ENCODE results near the gene AQR.
A peak's percentile ranks its signal among the peaks of the same experiment; 100 is the strongest.

Gene AQR

GRCh38 chr15:34969340-34970097 is at the start of gene AQR:
AQR (minus strand) TSS chr15:34969742; CDS start chr15:34969613, 129 bp downstream.
- H3K9me3 ChIP-seq (ENCODE audit: control insufficient read depth, insufficient read depth, low read length): no peaks in the 10 kb centered on the region
- no peaks in the 10 kb centered on the region for H3K27me3 ChIP-seq (ENCODE audit: control insufficient read depth, insufficient read depth, low read length)
- H3K9ac ChIP-seq (ENCODE audit: low read depth, low read length): peak within 1 kb of the TSS; percentile 81
- peak within 1 kb of the TSS; percentile 89 for H3K4me3 ChIP-seq (ENCODE audit: low read depth, low read length)
- peaks cover 16% of the 10 kb centered on the region for H3K36me3 ChIP-seq (ENCODE audit: control insufficient read depth, insufficient read depth, low read length)
- peaks cover 5% of the 10 kb centered on the region; the same call in 1 of the 2 replicates for H3K4me1 ChIP-seq (ENCODE audit: control insufficient read depth, insufficient read depth, low read length)
- H3K27ac ChIP-seq (ENCODE audit: low read depth, low read length): peak within 1 kb of the TSS; percentile 70

DNA sequence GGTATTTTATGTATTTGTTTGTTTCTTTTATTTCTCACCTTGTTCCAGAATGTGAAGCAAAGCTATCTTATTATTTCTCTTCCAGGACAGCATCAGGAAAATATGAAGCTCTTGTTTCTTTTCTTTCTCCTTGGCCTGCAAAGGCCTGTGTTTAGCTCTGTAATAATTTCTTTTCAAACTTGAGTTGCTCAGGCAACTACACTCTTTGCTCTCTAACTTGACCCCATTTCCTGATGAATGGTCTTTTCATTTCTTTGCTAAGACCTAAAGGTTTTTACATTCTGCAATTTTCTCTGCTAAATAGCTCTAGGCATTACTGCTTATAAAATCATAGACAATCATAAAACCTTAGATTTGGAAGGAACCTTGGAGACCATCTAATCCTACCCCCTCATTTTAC is 44.7 kb upstream of the AQR start:
- Histone ChIP-seq H3K4me3 (ENCODE audit: low read depth, low read length) (no peak overlapping the region), H3K36me3 (ENCODE audit: control insufficient read depth, insufficient read depth, low read length) (no peaks in the 10 kb centered on the region), H3K27ac (ENCODE audit: low read depth, low read length) (no peak overlapping the region)

GRCh38 chr15:35013370-35013769 is 43.8 kb upstream of the AQR start:
- Histone ChIP-seq H3K4me3 (ENCODE audit: low read depth, low read length) (no peak overlapping the region), H3K27ac (ENCODE audit: low read depth, low read length) (no peak overlapping the region)

More for the DNA sequence above, 44.7 kb upstream of the AQR start:
- H3K4me1 ChIP-seq (ENCODE audit: control insufficient read depth, insufficient read depth, low read length): peaks cover 15% of the 10 kb centered on the region
- H3K9ac ChIP-seq (ENCODE audit: low read depth, low read length): no peak overlapping the region
- no peaks in the 10 kb centered on the region for H3K9me3 ChIP-seq (ENCODE audit: control insufficient read depth, insufficient read depth, low read length)
- no peaks in the 10 kb centered on the region for H3K27me3 ChIP-seq (ENCODE audit: control insufficient read depth, insufficient read depth, low read length)

GRCh38 chr15:35007397-35007796 is 37.9 kb upstream of the AQR start:
- Histone ChIP-seq H3K27ac (ENCODE audit: low read depth, low read length) (no peak overlapping the region), H3K9me3 (ENCODE audit: control insufficient read depth, insufficient read depth, low read length) (no peaks in the 10 kb centered on the region), H3K9ac (ENCODE audit: low read depth, low read length) (no peak overlapping the region), H3K27me3 (ENCODE audit: control insufficient read depth, insufficient read depth, low read length) (no peaks in the 10 kb centered on the region), H3K4me1 (ENCODE audit: control insufficient read depth, insufficient read depth, low read length) (no peaks in the 10 kb centered on the region), H3K4me3 (ENCODE audit: low read depth, low read length) (no peak overlapping the region), H3K36me3 (ENCODE audit: control insufficient read depth, insufficient read depth, low read length) (no peaks in the 10 kb centered on the region)

More at GRCh38 chr15:35013370-35013769, 43.8 kb upstream of the AQR start:
- no peak overlapping the region for H3K9ac ChIP-seq (ENCODE audit: low read depth, low read length)
- H3K9me3 ChIP-seq (ENCODE audit: control insufficient read depth, insufficient read depth, low read length): no peaks in the 10 kb centered on the region
- H3K27me3 ChIP-seq (ENCODE audit: control insufficient read depth, insufficient read depth, low read length): no peaks in the 10 kb centered on the region
- H3K4me1 ChIP-seq (ENCODE audit: control insufficient read depth, insufficient read depth, low read length): peaks cover 11% of the 10 kb centered on the region; the same call in 1 of the 2 replicates
- no peaks in the 10 kb centered on the region for H3K36me3 ChIP-seq (ENCODE audit: control insufficient read depth, insufficient read depth, low read length)

- Histone ChIP-seq H3K9ac (ENCODE audit: low read depth, low read length) (no peak overlapping the region), H3K4me3 (ENCODE audit: low read depth, low read length) (no peak overlapping the region), H3K27me3 (ENCODE audit: control insufficient read depth, insufficient read depth, low read length) (no peaks in the 10 kb centered on the region), H3K9me3 (ENCODE audit: control insufficient read depth, insufficient read depth, low read length) (no peaks in the 10 kb centered on the region), H3K4me1 (ENCODE audit: control insufficient read depth, insufficient read depth, low read length) (no peaks in the 10 kb centered on the region), H3K27ac (ENCODE audit: low read depth, low read length) (no peak overlapping the region), H3K36me3 (ENCODE audit: control insufficient read depth, insufficient read depth, low read length) (no peaks in the 10 kb centered on the region)
Measured at GRCh38 chr15:35005933-35006332, 36.4 kb upstream of the AQR start.

- H3K27me3 ChIP-seq (ENCODE audit: control insufficient read depth, insufficient read depth, low read length): no peaks in the 10 kb centered on the region
- no peaks in the 10 kb centered on the region for H3K36me3 ChIP-seq (ENCODE audit: control insufficient read depth, insufficient read depth, low read length)
- H3K4me1 ChIP-seq (ENCODE audit: control insufficient read depth, insufficient read depth, low read length): peaks cover 4% of the 10 kb centered on the region
- H3K4me3 ChIP-seq (ENCODE audit: low read depth, low read length): no peak overlapping the region
- no peak overlapping the region for H3K27ac ChIP-seq (ENCODE audit: low read depth, low read length)
- H3K9me3 ChIP-seq (ENCODE audit: control insufficient read depth, insufficient read depth, low read length): no peaks in the 10 kb centered on the region
- H3K9ac ChIP-seq (ENCODE audit: low read depth, low read length): no peak overlapping the region
Measured at GRCh38 chr15:35003928-35004327, 34.4 kb upstream of the AQR start.

GRCh38 chr15:35000511-35000910 is 31.0 kb upstream of the AQR start:
- H3K4me1 ChIP-seq (ENCODE audit: control insufficient read depth, insufficient read depth, low read length): peaks cover 8% of the 10 kb centered on the region
- H3K27ac ChIP-seq (ENCODE audit: low read depth, low read length): no peak overlapping the region
- H3K36me3 ChIP-seq (ENCODE audit: control insufficient read depth, insufficient read depth, low read length): no peaks in the 10 kb centered on the region
- H3K9me3 ChIP-seq (ENCODE audit: control insufficient read depth, insufficient read depth, low read length): no peaks in the 10 kb centered on the region
- no peaks in the 10 kb centered on the region for H3K27me3 ChIP-seq (ENCODE audit: control insufficient read depth, insufficient read depth, low read length)
- H3K4me3 ChIP-seq (ENCODE audit: low read depth, low read length): no peak overlapping the region
- no peak overlapping the region for H3K9ac ChIP-seq (ENCODE audit: low read depth, low read length)

DNA sequence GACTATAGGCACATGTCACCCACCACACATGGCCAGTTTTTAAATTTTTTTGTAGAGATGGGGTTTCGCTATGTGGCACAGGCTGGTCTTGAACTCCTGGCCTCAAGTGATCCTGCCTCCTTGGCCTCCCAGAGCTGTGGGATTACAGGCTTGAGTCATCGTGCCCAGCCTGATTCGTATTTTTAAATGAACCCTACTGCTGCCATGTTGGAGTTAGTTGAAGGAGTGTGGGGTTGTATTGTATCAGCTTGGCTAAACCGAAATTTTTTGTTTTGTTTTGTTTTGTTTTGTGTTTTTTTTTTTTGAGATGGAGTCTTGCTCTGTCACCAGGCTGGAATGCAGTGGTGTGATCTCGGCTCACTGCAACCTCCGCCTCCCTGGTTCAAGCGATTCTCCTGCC is 30.4 kb upstream of the AQR start:
- H3K9me3 ChIP-seq (ENCODE audit: control insufficient read depth, insufficient read depth, low read length): no peaks in the 10 kb centered on the region
- H3K36me3 ChIP-seq (ENCODE audit: control insufficient read depth, insufficient read depth, low read length): no peaks in the 10 kb centered on the region
- no peak overlapping the region for H3K27ac ChIP-seq (ENCODE audit: low read depth, low read length)
- no peaks in the 10 kb centered on the region for H3K27me3 ChIP-seq (ENCODE audit: control insufficient read depth, insufficient read depth, low read length)
- H3K4me1 ChIP-seq (ENCODE audit: control insufficient read depth, insufficient read depth, low read length): peaks cover 14% of the 10 kb centered on the region
- H3K9ac ChIP-seq (ENCODE audit: low read depth, low read length): no peak overlapping the region
- H3K4me3 ChIP-seq (ENCODE audit: low read depth, low read length): no peak overlapping the region

DNA sequence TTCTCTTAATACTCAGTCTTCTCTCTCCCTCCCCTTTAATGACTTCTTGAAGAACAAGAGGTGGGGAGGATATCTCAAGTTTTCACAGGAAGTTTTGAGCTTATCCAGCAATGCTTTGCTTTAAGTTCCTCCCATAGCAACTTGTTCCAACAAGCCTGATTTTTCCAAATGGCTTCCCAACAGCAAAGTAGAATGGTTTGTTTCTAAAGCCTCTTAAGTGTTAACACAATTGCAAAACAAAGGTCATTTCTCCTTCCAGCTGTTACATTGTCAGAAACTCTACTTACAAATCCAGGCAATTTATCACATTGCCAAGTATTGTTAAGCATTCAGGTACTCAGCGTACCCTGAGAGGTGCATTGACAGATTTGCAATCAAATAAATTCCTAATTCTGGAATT is 25.4 kb upstream of the AQR start:
- no peaks in the 10 kb centered on the region for H3K36me3 ChIP-seq (ENCODE audit: control insufficient read depth, insufficient read depth, low read length)
- peak overlapping the region; percentile 61 for H3K27ac ChIP-seq (ENCODE audit: low read depth, low read length)
- no peaks in the 10 kb centered on the region for H3K27me3 ChIP-seq (ENCODE audit: control insufficient read depth, insufficient read depth, low read length)
- H3K4me1 ChIP-seq (ENCODE audit: control insufficient read depth, insufficient read depth, low read length): peaks cover 23% of the 10 kb centered on the region
- no peak overlapping the region for H3K4me3 ChIP-seq (ENCODE audit: low read depth, low read length)
- H3K9ac ChIP-seq (ENCODE audit: low read depth, low read length): no peak overlapping the region
- no peaks in the 10 kb centered on the region for H3K9me3 ChIP-seq (ENCODE audit: control insufficient read depth, insufficient read depth, low read length)

GRCh38 chr15:34993877-34994276 is 24.3 kb upstream of the AQR start:
- Histone ChIP-seq H3K27me3 (ENCODE audit: control insufficient read depth, insufficient read depth, low read length) (no peaks in the 10 kb centered on the region), H3K9ac (ENCODE audit: low read depth, low read length) (no peak overlapping the region), H3K36me3 (ENCODE audit: control insufficient read depth, insufficient read depth, low read length) (no peaks in the 10 kb centered on the region), H3K9me3 (ENCODE audit: control insufficient read depth, insufficient read depth, low read length) (no peaks in the 10 kb centered on the region), H3K27ac (ENCODE audit: low read depth, low read length) (no peak overlapping the region), H3K4me3 (ENCODE audit: low read depth, low read length) (no peak overlapping the region), H3K4me1 (ENCODE audit: control insufficient read depth, insufficient read depth, low read length) (peaks cover 29% of the 10 kb centered on the region)

DNA sequence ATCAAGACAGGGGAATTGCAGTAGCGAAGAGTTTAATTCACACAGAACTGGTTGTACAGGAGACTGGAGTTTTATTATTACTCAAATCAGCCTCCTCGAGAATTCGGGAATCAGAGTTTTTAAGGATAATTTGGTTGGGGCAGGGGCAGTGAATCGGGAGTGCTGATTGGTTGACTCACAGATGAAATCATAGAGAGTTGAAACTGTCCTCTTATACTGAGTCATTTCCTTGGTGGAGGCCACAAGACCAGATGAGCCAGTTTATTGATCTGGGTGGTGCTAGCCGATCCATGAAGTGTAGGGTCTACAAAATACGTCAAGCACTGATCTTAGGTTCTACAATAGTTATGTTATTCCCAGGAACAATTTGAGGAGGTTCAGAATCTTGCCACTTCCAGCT is 23.9 kb upstream of the AQR start:
- Histone ChIP-seq H3K9me3 (ENCODE audit: control insufficient read depth, insufficient read depth, low read length) (no peaks in the 10 kb centered on the region), H3K9ac (ENCODE audit: low read depth, low read length) (no peak overlapping the region), H3K27me3 (ENCODE audit: control insufficient read depth, insufficient read depth, low read length) (no peaks in the 10 kb centered on the region), H3K4me1 (ENCODE audit: control insufficient read depth, insufficient read depth, low read length) (peaks cover 29% of the 10 kb centered on the region), H3K36me3 (ENCODE audit: control insufficient read depth, insufficient read depth, low read length) (no peaks in the 10 kb centered on the region), H3K4me3 (ENCODE audit: low read depth, low read length) (no peak overlapping the region), H3K27ac (ENCODE audit: low read depth, low read length) (no peak overlapping the region)
